ENCODE data around the gene HIGD2A. TPM values are rescaled to one million over a fixed set of nuclear protein-coding genes. Genes with fewer than 3 reads are reported as not detected.

The HIGD2A gene
- total RNA-seq, 2 experiments from 2014 or later = 143 to 150 TPM

GRCh38 chr5:176391479-176391878 lies 2.9 kb downstream of the HIGD2A start:
- Mint-ChIP-seq H3K27ac (no peak overlapping the region), H3K9me3 (no peaks in the 10 kb centered on the region), H3K4me3 (no peak overlapping the region), H3K27me3 (no peaks in the 10 kb centered on the region), H3K4me1 (peaks cover 28% of the 10 kb centered on the region), H3K36me3 (ENCODE audit: low read depth) (peaks cover 28% of the 10 kb centered on the region)
- ChIA-PET POLR2A (no interaction called here), CTCF (interaction anchor here (1.1 to 1.5 kb wide), 2 partner anchors 31 to 56 kb away, joined by 3 to 5 read pairs; no protein-coding TSS in a partner anchor)
- no peak for DNase-seq

GRCh38 chr5:176391999-176392398 lies 3.4 kb downstream of the HIGD2A start:
- no peak overlapping the region for H3K4me3 Mint-ChIP-seq
- CTCF ChIA-PET = interaction anchor here (1.1 to 1.5 kb wide), 2 partner anchors 32 to 56 kb away, joined by 3 to 5 read pairs; no protein-coding TSS in a partner anchor
- POLR2A ChIA-PET = no interaction called here
- no peaks in the 10 kb centered on the region for H3K9me3 Mint-ChIP-seq
- no peak overlapping the region for H3K27ac Mint-ChIP-seq
- peaks cover 23% of the 10 kb centered on the region for H3K4me1 Mint-ChIP-seq
- H3K36me3 Mint-ChIP-seq (ENCODE audit: low read depth) = peaks cover 25% of the 10 kb centered on the region
- DNase-seq = no peak
- no peaks in the 10 kb centered on the region for H3K27me3 Mint-ChIP-seq

GRCh38 chr5:176392526-176392925 lies 4.0 kb downstream of the HIGD2A start:
- Mint-ChIP-seq H3K27me3 (no peaks in the 10 kb centered on the region), H3K9me3 (no peaks in the 10 kb centered on the region), H3K4me3 (no peak overlapping the region), H3K36me3 (ENCODE audit: low read depth) (peaks cover 25% of the 10 kb centered on the region), H3K4me1 (peaks cover 18% of the 10 kb centered on the region), H3K27ac (no peak overlapping the region)
- DNase-seq = no peak
- ChIA-PET POLR2A (no interaction called here), CTCF (interaction anchor here (1.5 to 2.1 kb wide), 2 partner anchors 14 to 55 kb away, joined by 5 to 8 read pairs; no protein-coding TSS in a partner anchor)

- ChIA-PET POLR2A (no interaction called here), CTCF (interaction anchor here (1.0 to 2.1 kb wide), 2 partner anchors 12 to 54 kb away, joined by 3 to 8 read pairs; partner anchors contain the start of gene FAF2)
- Mint-ChIP-seq H3K4me3 (no peak overlapping the region), H3K27me3 (no peaks in the 10 kb centered on the region), H3K36me3 (ENCODE audit: low read depth) (peaks cover 25% of the 10 kb centered on the region), H3K9me3 (no peaks in the 10 kb centered on the region), H3K4me1 (peaks cover 14% of the 10 kb centered on the region), H3K27ac (no peak overlapping the region)
- no peak for DNase-seq
These were observed 5.5 kb downstream of the HIGD2A start for GRCh38 chr5:176394096-176394495.

GRCh38 chr5:176394881-176395675 lies 6.5 kb downstream of the HIGD2A start:
- ChIA-PET CTCF (interaction anchor here (1.0 kb wide), 2 partner anchors 34 to 54 kb away, joined by 3 read pairs; partner anchors contain the start of gene FAF2), POLR2A (interaction anchor here (0.6 kb wide), 1 partner anchor 1707 kb away, joined by 3 read pairs; no protein-coding TSS in a partner anchor)
- Mint-ChIP-seq H3K27ac (peak overlapping the region; percentile 60), H3K27me3 (no peaks in the 10 kb centered on the region), H3K4me3 (no peak overlapping the region), H3K4me1 (peaks cover 8% of the 10 kb centered on the region), H3K9me3 (no peaks in the 10 kb centered on the region), H3K36me3 (ENCODE audit: low read depth) (peaks cover 21% of the 10 kb centered on the region)
- no peak for DNase-seq

- Mint-ChIP-seq H3K27me3 (no peaks in the 10 kb centered on the region), H3K4me1 (peaks cover 4% of the 10 kb centered on the region), H3K27ac (no peak overlapping the region), H3K4me3 (no peak overlapping the region), H3K36me3 (ENCODE audit: low read depth) (peaks cover 9% of the 10 kb centered on the region), H3K9me3 (no peaks in the 10 kb centered on the region)
- POLR2A ChIA-PET = no interaction called here
- no peak for DNase-seq
- CTCF ChIA-PET = no interaction called here
These were observed 7.8 kb downstream of the HIGD2A start for GRCh38 chr5:176396330-176396729.

- Mint-ChIP-seq H3K27me3 (no peaks in the 10 kb centered on the region), H3K36me3 (ENCODE audit: low read depth) (peaks cover 4% of the 10 kb centered on the region), H3K4me3 (no peak overlapping the region), H3K9me3 (no peaks in the 10 kb centered on the region), H3K4me1 (no peaks in the 10 kb centered on the region), H3K27ac (no peak overlapping the region)
- no peak for DNase-seq
- CTCF ChIA-PET = no interaction called here
- POLR2A ChIA-PET = no interaction called here
These were observed 9.3 kb downstream of the HIGD2A start for GRCh38 chr5:176397736-176398420.

- CTCF ChIA-PET = no interaction called here
- POLR2A ChIA-PET = no interaction called here
These were observed 12.0 kb downstream of the HIGD2A start for GRCh38 chr5:176400382-176401156.

GRCh38 chr5:176401281-176402205 lies 13.0 kb downstream of the HIGD2A start:
- Mint-ChIP-seq H3K4me3 (no peak overlapping the region), H3K9me3 (no peaks in the 10 kb centered on the region), H3K36me3 (ENCODE audit: low read depth) (peaks cover 4% of the 10 kb centered on the region)

More at GRCh38 chr5:176400382-176401156, 12.0 kb downstream of the HIGD2A start:
- Mint-ChIP-seq H3K4me1 (no peaks in the 10 kb centered on the region), H3K36me3 (ENCODE audit: low read depth) (peaks cover 4% of the 10 kb centered on the region), H3K27ac (no peak overlapping the region), H3K9me3 (no peaks in the 10 kb centered on the region), H3K27me3 (no peaks in the 10 kb centered on the region), H3K4me3 (no peak overlapping the region)
- DNase-seq = no peak

GRCh38 chr5:176405656-176406435 lies 17.3 kb downstream of the HIGD2A start:
- POLR2A ChIA-PET = interaction anchor here (0.6 to 0.8 kb wide), 2 partner anchors 9 to 113 kb away, joined by 3 to 5 read pairs; no protein-coding TSS in a partner anchor
- Mint-ChIP-seq H3K4me3 (no peak overlapping the region), H3K4me1 (no peaks in the 10 kb centered on the region), H3K36me3 (ENCODE audit: low read depth) (peaks cover 5% of the 10 kb centered on the region), H3K27ac (no peak overlapping the region), H3K9me3 (no peaks in the 10 kb centered on the region), H3K27me3 (no peaks in the 10 kb centered on the region)
- CTCF ChIA-PET = interaction anchor here (0.9 to 3.1 kb wide), 6 partner anchors 11 to 195 kb away, joined by 3 to 26 read pairs (median 4); partner anchors contain the start of gene CLTB
- DNase-seq = no peak

More at GRCh38 chr5:176401281-176402205, 13.0 kb downstream of the HIGD2A start:
- H3K27me3 Mint-ChIP-seq = no peaks in the 10 kb centered on the region
- ChIA-PET CTCF (interaction anchor here (0.7 kb wide), 1 partner anchor 41 kb away, joined by 4 read pairs; no protein-coding TSS in a partner anchor), POLR2A (no interaction called here)
- H3K27ac Mint-ChIP-seq = peak overlapping the region; percentile 63
- no peak for DNase-seq
- no peaks in the 10 kb centered on the region for H3K4me1 Mint-ChIP-seq

GRCh38 chr5:176406436-176407052 lies 18.0 kb downstream of the HIGD2A start:
- peaks cover 2% of the 10 kb centered on the region for H3K4me1 Mint-ChIP-seq
- H3K4me3 Mint-ChIP-seq = no peak overlapping the region
- H3K27me3 Mint-ChIP-seq = no peaks in the 10 kb centered on the region
- no peak overlapping the region for H3K27ac Mint-ChIP-seq
- H3K36me3 Mint-ChIP-seq (ENCODE audit: low read depth) = peaks cover 5% of the 10 kb centered on the region
- H3K9me3 Mint-ChIP-seq = no peaks in the 10 kb centered on the region
- POLR2A ChIA-PET = interaction anchor here (0.6 kb wide), 1 partner anchor 112 kb away, joined by 3 read pairs; no protein-coding TSS in a partner anchor
- no peak for DNase-seq
- CTCF ChIA-PET = interaction anchor here (0.9 to 3.1 kb wide), 5 partner anchors 10 to 194 kb away, joined by 3 to 26 read pairs (median 3); partner anchors contain the start of gene CLTB

Measured in activated CD4-positive, alpha-beta T cell treated with anti-CD3 and anti-CD28 coated beads, Interleukin-2, amount 10 ng/mL, durations not matched to agents 7 days and 5 days (primary cell).